Measurements from ENCODE around the gene LRRC45.

The LRRC45 gene

DNA sequence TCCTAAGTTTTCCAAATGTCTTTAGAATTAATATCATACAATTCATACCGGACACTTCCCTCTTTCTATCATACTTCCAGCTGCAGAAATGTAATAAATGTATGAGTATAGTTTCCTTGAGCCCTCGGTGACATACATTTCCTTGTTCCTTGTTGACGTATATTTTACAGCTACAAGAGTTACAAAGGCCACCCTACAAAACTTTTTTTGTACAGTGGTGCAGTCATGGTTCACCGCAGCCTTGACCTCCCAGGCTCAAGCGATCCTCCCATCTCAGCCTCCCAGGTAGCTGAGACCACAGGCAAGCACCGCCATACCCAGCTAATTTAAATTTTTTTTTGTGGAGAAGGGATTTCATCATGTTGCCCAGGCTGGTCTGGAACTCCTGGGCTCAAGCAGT lies 49.7 kb downstream of the LRRC45 start:
- DNase-seq = no peak
- peaks cover 16% of the 10 kb centered on the region for H3K36me3 ChIP-seq
- no peaks in the 10 kb centered on the region for H3K9me3 ChIP-seq (ENCODE audit: severe bottlenecking)
- TF ChIP-seq, protein P1, sequence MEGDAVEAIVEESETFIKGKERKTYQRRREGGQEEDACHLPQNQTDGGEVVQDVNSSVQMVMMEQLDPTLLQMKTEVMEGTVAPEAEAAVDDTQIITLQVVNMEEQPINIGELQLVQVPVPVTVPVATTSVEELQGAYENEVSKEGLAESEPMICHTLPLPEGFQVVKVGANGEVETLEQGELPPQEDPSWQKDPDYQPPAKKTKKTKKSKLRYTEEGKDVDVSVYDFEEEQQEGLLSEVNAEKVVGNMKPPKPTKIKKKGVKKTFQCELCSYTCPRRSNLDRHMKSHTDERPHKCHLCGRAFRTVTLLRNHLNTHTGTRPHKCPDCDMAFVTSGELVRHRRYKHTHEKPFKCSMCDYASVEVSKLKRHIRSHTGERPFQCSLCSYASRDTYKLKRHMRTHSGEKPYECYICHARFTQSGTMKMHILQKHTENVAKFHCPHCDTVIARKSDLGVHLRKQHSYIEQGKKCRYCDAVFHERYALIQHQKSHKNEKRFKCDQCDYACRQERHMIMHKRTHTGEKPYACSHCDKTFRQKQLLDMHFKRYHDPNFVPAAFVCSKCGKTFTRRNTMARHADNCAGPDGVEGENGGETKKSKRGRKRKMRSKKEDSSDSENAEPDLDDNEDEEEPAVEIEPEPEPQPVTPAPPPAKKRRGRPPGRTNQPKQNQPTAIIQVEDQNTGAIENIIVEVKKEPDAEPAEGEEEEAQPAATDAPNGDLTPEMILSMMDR (IDR thresholded peaks at IDR 0.05; ENCODE audit: low read depth, low read length) = no peak
- H3K4me3 ChIP-seq (ENCODE audit: low read depth, low read length) = no peak overlapping the region
- no peak overlapping the region for H3K27ac ChIP-seq
- H3K27me3 ChIP-seq (ENCODE audit: insufficient read depth, low read depth, severe bottlenecking) = no peaks in the 10 kb centered on the region

- DNase-seq = no peak
- Histone ChIP-seq H3K36me3 (peaks cover 23% of the 10 kb centered on the region), H3K4me3 (ENCODE audit: low read depth, low read length) (no peak overlapping the region), H3K27me3 (ENCODE audit: insufficient read depth, low read depth, severe bottlenecking) (no peaks in the 10 kb centered on the region), H3K27ac (no peak overlapping the region), H3K9me3 (ENCODE audit: severe bottlenecking) (no peaks in the 10 kb centered on the region)
- TF ChIP-seq, protein P1 (IDR thresholded peaks at IDR 0.05; ENCODE audit: low read depth, low read length) = no peak
These were observed 50.3 kb downstream of the LRRC45 start for GRCh38 chr17:82073446-82073845.

DNA sequence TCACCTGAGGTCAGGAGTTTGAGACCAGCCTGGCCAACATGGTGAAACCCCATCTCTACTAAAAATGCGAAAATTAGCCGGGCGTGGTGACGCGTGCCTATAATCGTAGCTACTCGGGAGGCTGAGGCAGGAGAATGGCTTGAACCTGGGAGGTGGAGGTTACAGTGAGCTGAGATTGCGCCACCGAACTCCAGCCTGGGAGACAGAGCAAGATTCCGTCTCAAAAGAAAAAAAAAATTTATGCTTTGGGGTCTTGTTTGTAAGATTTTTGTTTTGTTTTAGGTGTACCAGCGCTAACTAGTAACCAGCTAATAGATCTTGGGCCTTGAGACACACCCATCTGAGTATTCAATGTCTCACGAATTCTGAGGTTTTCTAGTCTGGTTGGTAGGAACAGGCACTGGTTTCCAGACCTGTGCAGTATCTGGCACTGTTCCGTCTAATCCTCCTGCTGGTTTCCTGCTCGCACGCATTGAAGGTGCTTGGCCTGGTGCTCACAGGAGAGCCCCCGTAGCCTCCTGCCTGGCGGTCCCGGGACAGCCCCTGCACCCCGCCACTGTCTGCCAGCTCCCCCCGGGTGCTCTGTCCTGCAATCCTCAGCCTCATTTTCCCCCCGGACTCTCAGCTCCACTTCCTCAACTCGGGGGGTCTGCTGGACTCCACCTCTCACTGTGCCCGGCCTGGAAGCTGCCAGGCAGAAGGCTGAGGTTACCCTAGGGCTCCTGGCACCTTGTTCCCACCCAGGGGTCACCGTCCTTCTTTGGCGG lies 53.1 kb downstream of the LRRC45 start:
- Histone ChIP-seq H3K9me3 (ENCODE audit: severe bottlenecking) (no peaks in the 10 kb centered on the region), H3K27ac (no peak overlapping the region; the same call in 1 of the 2 replicates), H3K27me3 (ENCODE audit: insufficient read depth, low read depth, severe bottlenecking) (no peaks in the 10 kb centered on the region), H3K36me3 (peaks cover 48% of the 10 kb centered on the region), H3K4me3 (ENCODE audit: low read depth, low read length) (no peak overlapping the region)
- DNase-seq = no peak
- TF ChIP-seq, protein P1 (IDR thresholded peaks at IDR 0.05; ENCODE audit: low read depth, low read length) = no peak

- no peaks in the 10 kb centered on the region for H3K27me3 ChIP-seq (ENCODE audit: insufficient read depth, low read depth, severe bottlenecking)
- TF ChIP-seq, protein P1 (IDR thresholded peaks at IDR 0.05; ENCODE audit: low read depth, low read length) = no peak
- H3K36me3 ChIP-seq = peaks cover 54% of the 10 kb centered on the region
- H3K4me3 ChIP-seq (ENCODE audit: low read depth, low read length) = no peak overlapping the region
- no peaks in the 10 kb centered on the region for H3K9me3 ChIP-seq (ENCODE audit: severe bottlenecking)
- no peak for DNase-seq
- no peak overlapping the region for H3K27ac ChIP-seq
These were observed 53.9 kb downstream of the LRRC45 start for GRCh38 chr17:82076785-82077591.

- Histone ChIP-seq H3K4me3 (ENCODE audit: low read depth, low read length) (no peak overlapping the region), H3K9me3 (ENCODE audit: severe bottlenecking) (no peaks in the 10 kb centered on the region)
- DNase-seq = no peak
These were observed 54.7 kb downstream of the LRRC45 start for GRCh38 chr17:82077617-82078358.

More at GRCh38 chr17:82077617-82078358, 54.7 kb downstream of the LRRC45 start:
- Histone ChIP-seq H3K36me3 (peaks cover 62% of the 10 kb centered on the region), H3K27me3 (ENCODE audit: insufficient read depth, low read depth, severe bottlenecking) (no peaks in the 10 kb centered on the region), H3K27ac (peak overlapping the region; percentile 10; the same call in 1 of the 2 replicates)
- TF ChIP-seq, protein P1 (IDR thresholded peaks at IDR 0.05; ENCODE audit: low read depth, low read length) = no peak

All from WERI-Rb-1 (cell line).